Measurements from ENCODE around the gene CAMTA1.

- TF ChIP-seq POLR2AphosphoS5 (IDR thresholded peaks at IDR 0.05; ENCODE audit: control insufficient read depth, insufficient read depth, low read depth, low read length) = no peak
- TF ChIP-seq ATF2 (CRISPR knock-in tag; IDR thresholded peaks at IDR 0.05) = no peak
- no peak for TF ChIP-seq ZNF253 (CRISPR knock-in tag; conservative IDR thresholded peaks at IDR 0.05)
- no peak for TF ChIP-seq GTF2F1 (IDR thresholded peaks at IDR 0.05; ENCODE audit: low read depth, low read length)
- TF ChIP-seq ZBTB33 (CRISPR knock-in tag; IDR thresholded peaks at IDR 0.05) = no peak
- TF ChIP-seq TCF7L2 (IDR thresholded peaks at IDR 0.05; ENCODE audit: low read depth, low read length) = no peak
- no peak for TF ChIP-seq EZH2 (IDR thresholded peaks at IDR 0.05; ENCODE audit: borderline replicate concordance, low read depth, low read length)
- TF ChIP-seq E2F4 (CRISPR knock-in tag; IDR thresholded peaks at IDR 0.05; ENCODE audit: low read depth) = no peak
Measured at GRCh38 chr1:7470904-7471638, 685.8 kb downstream of the CAMTA1 start.
